ENCODE measurements around the gene CIAO2A.
A peak's percentile ranks its signal among the peaks of the same experiment; 100 is the strongest.

Gene CIAO2A

DNA sequence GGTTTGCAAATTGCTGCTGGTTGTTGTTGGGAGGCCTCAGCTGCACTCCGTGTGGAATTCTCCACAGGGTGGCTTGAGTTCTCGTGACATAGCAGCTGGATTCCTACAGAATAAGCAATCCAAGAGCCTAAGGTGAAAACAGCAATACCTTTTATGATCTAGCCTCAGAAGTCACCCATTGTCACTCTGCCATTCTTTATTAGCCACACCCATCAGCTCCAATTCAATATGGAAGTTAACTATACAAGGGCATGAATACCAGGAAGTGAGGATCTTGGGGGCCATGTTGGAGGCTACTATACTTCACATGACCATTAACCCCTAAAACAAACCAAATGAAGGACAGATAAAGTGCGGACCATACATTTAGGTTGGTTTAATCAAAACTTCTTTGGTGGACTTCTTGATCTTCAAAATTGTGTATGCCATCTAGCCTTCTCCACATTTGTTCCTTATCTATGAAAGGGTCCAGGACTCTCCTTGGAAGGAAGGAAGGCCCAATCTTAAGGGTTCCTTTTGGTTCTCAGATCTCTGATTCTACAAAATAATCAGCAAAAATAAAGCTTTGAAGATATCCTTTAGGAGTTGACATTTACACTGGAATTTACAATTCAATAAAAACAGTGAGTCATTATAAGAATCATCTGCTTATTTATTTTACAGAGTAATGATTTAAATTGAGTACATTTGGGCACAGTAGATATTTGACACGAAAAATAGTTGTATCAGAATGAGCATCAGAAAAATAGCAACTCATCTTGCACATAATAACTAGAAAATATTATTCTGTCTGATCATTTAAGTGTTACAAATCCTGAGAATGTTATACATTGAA is 21.5 kb downstream of the CIAO2A start:
- DNase-seq (ENCODE audit: low spot score): no peak
- TF ChIP-seq, protein P1, sequence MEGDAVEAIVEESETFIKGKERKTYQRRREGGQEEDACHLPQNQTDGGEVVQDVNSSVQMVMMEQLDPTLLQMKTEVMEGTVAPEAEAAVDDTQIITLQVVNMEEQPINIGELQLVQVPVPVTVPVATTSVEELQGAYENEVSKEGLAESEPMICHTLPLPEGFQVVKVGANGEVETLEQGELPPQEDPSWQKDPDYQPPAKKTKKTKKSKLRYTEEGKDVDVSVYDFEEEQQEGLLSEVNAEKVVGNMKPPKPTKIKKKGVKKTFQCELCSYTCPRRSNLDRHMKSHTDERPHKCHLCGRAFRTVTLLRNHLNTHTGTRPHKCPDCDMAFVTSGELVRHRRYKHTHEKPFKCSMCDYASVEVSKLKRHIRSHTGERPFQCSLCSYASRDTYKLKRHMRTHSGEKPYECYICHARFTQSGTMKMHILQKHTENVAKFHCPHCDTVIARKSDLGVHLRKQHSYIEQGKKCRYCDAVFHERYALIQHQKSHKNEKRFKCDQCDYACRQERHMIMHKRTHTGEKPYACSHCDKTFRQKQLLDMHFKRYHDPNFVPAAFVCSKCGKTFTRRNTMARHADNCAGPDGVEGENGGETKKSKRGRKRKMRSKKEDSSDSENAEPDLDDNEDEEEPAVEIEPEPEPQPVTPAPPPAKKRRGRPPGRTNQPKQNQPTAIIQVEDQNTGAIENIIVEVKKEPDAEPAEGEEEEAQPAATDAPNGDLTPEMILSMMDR (IDR thresholded peaks at IDR 0.05; ENCODE audit: extremely low read depth, insufficient read depth, missing control alignments): no peak
- in situ Hi-C loops (cut with MboI; ENCODE audit: low pct_unique_long_range_greater_than_20kb, low sequenced_read_pairs, unreplicated experiment): loop anchor here (25.0 kb wide), 3 partner anchors 310 to 610 kb away; no protein-coding TSS in a partner anchor

DNA sequence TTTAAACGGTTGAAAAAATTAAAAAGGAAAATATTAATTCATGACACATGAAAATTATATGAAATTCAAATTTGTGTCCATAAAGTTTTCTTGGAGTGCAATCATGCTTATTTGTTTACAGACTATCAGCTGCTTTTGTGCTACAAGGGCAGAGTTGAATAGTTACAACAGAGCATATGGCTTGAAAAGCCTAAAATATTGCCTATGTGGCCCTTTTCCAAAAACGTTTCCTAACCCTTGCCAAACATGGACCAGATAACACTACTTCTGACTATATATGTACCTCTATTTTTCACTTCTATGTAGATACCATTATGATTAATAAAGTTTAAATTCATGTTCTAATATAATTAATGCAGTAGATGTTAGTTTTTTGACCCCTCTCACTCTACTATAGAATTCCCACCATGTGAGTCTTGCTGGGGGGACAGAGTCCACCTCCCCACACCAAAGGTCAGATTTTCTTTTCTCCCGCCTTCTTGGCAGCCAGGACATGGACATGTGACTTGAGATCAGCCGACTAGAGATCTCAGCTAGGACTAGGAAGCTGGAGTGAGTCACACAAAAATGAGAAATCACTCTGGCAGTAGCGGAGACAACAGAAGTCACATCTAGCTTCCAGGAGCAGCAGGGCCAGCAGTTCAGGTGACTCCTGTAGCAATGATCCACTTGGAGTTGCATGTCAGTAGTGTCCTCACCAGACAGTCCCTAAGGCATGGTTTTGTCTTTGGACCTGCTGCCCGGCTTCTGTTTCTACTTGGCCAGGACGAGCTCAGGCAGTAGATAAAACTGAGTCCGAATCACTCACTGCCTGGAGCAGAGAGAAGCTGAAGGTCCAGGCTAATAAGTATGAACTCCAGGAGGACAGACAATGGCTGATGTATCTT is 22.4 kb downstream of the CIAO2A start:
- no peak for DNase-seq (ENCODE audit: low spot score)
- in situ Hi-C loops (cut with MboI; ENCODE audit: low pct_unique_long_range_greater_than_20kb, low sequenced_read_pairs, unreplicated experiment): loop anchor here (25.0 kb wide), 3 partner anchors 309 to 609 kb away; no protein-coding TSS in a partner anchor
- TF ChIP-seq, protein P1 (IDR thresholded peaks at IDR 0.05; ENCODE audit: extremely low read depth, insufficient read depth, missing control alignments): no peak

DNA sequence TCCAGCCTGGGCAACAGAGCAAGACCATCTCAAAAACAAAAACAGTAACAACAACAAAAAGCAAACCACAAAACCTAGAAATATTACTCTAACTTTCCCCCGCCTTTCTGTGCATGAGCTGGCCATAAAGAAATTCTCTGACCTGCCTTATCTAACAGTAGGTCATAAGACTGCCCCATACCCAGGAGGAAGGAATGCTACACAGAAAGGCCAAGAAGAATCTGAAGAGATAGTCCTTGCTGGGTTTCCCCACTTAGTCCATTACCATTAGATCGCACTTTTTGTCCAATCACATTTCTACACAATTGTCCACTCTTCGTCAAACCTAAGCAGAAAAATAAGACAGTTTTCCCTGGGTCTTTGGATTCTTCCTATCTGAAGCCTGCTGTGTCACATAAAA is 23.5 kb downstream of the CIAO2A start:
- in situ Hi-C loops (cut with MboI; ENCODE audit: low pct_unique_long_range_greater_than_20kb, low sequenced_read_pairs, unreplicated experiment): loop anchor here (25.0 kb wide), 3 partner anchors 308 to 608 kb away; no protein-coding TSS in a partner anchor
- no peak for DNase-seq (ENCODE audit: low spot score)

DNA sequence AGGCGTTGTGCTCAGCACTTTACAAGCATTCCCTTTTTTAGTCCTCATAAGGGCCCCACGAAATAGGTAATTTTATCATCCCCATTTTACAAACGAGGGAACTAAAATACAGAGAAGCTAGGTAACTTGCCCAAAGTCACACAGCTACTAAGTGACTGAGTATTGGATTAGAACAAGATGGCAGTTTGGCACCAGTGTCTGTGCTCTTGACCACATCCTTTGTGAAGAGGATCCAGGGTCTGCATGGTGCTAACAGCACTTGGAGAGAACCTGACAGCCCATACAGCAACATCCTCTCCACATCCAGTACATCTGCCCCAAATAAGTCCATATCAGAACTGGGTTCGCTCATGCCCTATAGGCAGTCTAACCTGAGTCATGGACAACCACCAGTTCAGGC is 25.5 kb downstream of the CIAO2A start:
- in situ Hi-C loops (cut with MboI; ENCODE audit: low pct_unique_long_range_greater_than_20kb, low sequenced_read_pairs, unreplicated experiment): loop anchor here (25.0 kb wide), 3 partner anchors 306 to 606 kb away; no protein-coding TSS in a partner anchor
- TF ChIP-seq, protein P1 (IDR thresholded peaks at IDR 0.05; ENCODE audit: extremely low read depth, insufficient read depth, missing control alignments): no peak
- DNase-seq (ENCODE audit: low spot score): no peak

More for the DNA sequence above, 23.5 kb downstream of the CIAO2A start:
- TF ChIP-seq, protein P1 (IDR thresholded peaks at IDR 0.05; ENCODE audit: extremely low read depth, insufficient read depth, missing control alignments): no peak

DNA sequence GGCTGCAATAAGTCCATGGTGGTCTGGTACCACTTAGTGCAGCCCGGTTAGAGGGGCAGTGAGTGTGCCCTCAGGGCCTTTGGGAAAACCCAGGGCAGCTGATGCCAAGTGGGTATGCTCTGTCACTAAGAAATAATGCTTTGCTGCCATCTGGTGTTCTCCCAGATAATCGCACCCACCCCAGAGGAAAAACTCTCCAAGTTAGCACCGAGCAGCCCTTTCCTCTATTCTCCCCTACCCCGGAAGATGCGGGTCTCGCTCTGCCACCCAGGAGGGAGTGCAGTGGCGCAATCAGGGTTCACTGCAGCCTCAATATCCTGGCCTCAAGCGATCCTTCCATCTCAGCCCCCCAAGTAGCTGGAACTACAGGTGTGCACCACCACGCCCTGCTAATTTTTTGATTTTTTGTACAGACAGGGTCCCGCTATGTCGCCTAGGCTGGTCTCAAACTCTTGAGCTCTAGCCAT is 26.0 kb downstream of the CIAO2A start:
- in situ Hi-C loops (cut with MboI; ENCODE audit: low pct_unique_long_range_greater_than_20kb, low sequenced_read_pairs, unreplicated experiment): loop anchor here (25.0 kb wide), 3 partner anchors 305 to 605 kb away; no protein-coding TSS in a partner anchor
- peak; percentile 70 for DNase-seq (ENCODE audit: low spot score)
- TF ChIP-seq, protein P1 (IDR thresholded peaks at IDR 0.05; ENCODE audit: extremely low read depth, insufficient read depth, missing control alignments): peak; percentile 74

DNA sequence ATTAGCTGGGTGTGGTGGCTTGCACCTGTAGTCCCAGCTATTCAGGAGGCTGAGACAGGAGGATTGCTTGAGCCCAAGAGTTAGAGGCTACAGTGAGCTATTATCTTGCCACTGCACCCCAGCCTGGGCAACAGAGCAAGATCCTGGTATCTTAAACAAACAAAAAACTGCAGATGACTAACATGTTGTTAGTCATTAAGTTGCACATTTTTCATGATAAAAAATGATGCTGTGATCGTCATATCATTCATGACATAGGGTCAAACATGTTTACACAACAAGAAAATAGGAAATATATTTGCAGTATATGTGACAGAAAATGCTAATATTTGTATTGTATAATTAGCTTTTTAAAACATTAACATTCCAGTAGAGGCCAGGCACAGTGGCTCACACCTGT is 27.2 kb downstream of the CIAO2A start:
- TF ChIP-seq, protein P1 (IDR thresholded peaks at IDR 0.05; ENCODE audit: extremely low read depth, insufficient read depth, missing control alignments): no peak
- in situ Hi-C loops (cut with MboI; ENCODE audit: low pct_unique_long_range_greater_than_20kb, low sequenced_read_pairs, unreplicated experiment): loop anchor here (25.0 kb wide), 3 partner anchors 304 to 604 kb away; no protein-coding TSS in a partner anchor
- no peak for DNase-seq (ENCODE audit: low spot score)

Measured in GM13977 (cell line).